A549 (cell line): Measurements from ENCODE around the gene ACAD9.

Experiments used
- BHLHE40 ChIP-seq: IDR thresholded peaks from 2 replicates; pipeline ENCODE4 v1.6.1; 2012; ENCODE audit warnings: low read depth, low read length, inconsistent platforms
- CEBPB ChIP-seq, 2 experiments: fragments of >200 bp in 1 of 2; sonication (Bioruptor Twin) in 1 of 2; formaldehyde crosslinking in 1 of 2; IDR thresholded peaks; 2 replicates each; pipeline ENCODE4 v1.6.1; 2012 to 2016
- CTCF ChIP-seq: fragments of >200 bp; sonication (Bioruptor Twin); formaldehyde crosslinking; IDR thresholded peaks from 3 replicates; pipeline ENCODE4 v1.5.1; 2016
- EHMT2 ChIP-seq: fragments of 200-600 bp; sonication (generic); IDR thresholded peaks from 2 replicates; pipeline ENCODE4 v1.6.1; 2016; ENCODE audit warnings: antibody characterized with exemption, low read depth, mild to moderate bottlenecking, moderate library complexity
- EP300 ChIP-seq, 2 experiments: fragments of >200 bp; sonication (Bioruptor Twin); formaldehyde crosslinking; IDR thresholded peaks; 2 replicates in 1 of 2; 3 replicates in 1 of 2; pipeline ENCODE4 v1.6.1; 2016 to 2017
- HEYL ChIP-seq: fragments of 250-450 bp; sonication (Bioruptor Pico); IDR thresholded peaks from 2 replicates; pipeline ENCODE4 v1.8.0; 2021; ENCODE audit warnings: mild to moderate bottlenecking, moderate library complexity
- HMGXB4 ChIP-seq: fragments of 250-450 bp; sonication (Bioruptor Pico); IDR thresholded peaks from 2 replicates; pipeline ENCODE4 v1.5.0; 2021; ENCODE audit warnings: mild to moderate bottlenecking, moderate library complexity, borderline replicate concordance
- KDM1A ChIP-seq: fragments of 200-600 bp; sonication (generic); IDR thresholded peaks from 2 replicates; pipeline ENCODE4 v1.6.1; 2016; ENCODE audit warnings: low read depth, mild to moderate bottlenecking
- PHF8 ChIP-seq: fragments of 200-600 bp; sonication (generic); IDR thresholded peaks from 2 replicates; pipeline ENCODE4 v1.6.1; 2016; ENCODE audit warnings: low read depth, mild to moderate bottlenecking, antibody characterized with exemption, moderate library complexity, borderline replicate concordance
- POLR2A ChIP-seq: IDR thresholded peaks from 2 replicates; pipeline ENCODE4 v1.6.1; 2012; ENCODE audit warnings: mild to moderate bottlenecking, low read length

GRCh38 chr3:128903501-128903900 lies 24.1 kb downstream of the ACAD9 start:
- TF ChIP-seq HEYL, result no peak
- no peak for TF ChIP-seq EP300 (IDR thresholded peaks at IDR 0.05)
- TF ChIP-seq CTCF, result no peak
- TF ChIP-seq CEBPB (IDR thresholded peaks at IDR 0.05), result no peak
- no peak for TF ChIP-seq PHF8
- TF ChIP-seq EHMT2, result no peak
- no peak for TF ChIP-seq BHLHE40
- no peak for TF ChIP-seq KDM1A
- TF ChIP-seq HMGXB4 (CRISPR knock-in tag), result no peak
- TF ChIP-seq POLR2A, result no peak
